Loucy (cell line): ENCODE results near the gene ACBD5.
"Not testable (repeated sequence)": the region's sequence is repeated elsewhere in the genome, so short reads cannot be mapped to it uniquely, and the experiment has no call there.

Experiments
- EZH2phosphoT487 ChIP-seq: fragments of 200-600 bp; IDR thresholded peaks from 2 replicates; pipeline ENCODE4 v1.6.1; 2018; ENCODE audit warnings: antibody characterized with exemption, mild to moderate bottlenecking, moderate library complexity, borderline replicate concordance
- TF ChIP-seq, protein P1 (sequence below): fragments of 200-600 bp; sonication (generic); conservative IDR thresholded peaks from 2 replicates; pipeline ENCODE4 v1.5.1; 2014; ENCODE audit warnings: mild to moderate bottlenecking, antibody characterized with exemption, low read length

DNA sequence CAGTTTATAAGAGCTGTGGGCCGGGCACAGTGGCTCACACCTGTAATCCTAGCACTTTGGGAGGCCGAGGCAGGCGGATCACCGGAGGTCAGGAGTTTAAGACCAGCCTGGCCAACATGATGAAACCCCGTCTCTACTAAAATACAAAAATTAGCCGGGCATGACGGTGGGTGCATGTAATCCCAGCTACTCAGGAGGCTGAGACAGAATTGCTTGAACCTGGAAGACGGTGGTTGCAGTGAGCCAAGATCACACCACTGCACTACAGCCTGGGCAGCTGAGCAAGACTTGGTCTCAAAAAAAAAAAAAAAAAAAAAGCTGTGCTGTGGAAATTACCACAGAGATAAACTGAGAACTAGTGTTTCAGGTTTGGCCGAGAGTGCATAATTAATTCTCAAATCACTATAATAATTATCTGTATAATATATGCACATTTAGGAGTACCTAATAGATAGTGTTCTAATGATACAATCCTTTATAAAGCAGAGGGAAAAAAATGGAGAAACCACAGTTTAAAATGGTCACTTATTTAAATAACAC lies 3.9 kb downstream of the ACBD5 start:
- TF ChIP-seq, protein P1, sequence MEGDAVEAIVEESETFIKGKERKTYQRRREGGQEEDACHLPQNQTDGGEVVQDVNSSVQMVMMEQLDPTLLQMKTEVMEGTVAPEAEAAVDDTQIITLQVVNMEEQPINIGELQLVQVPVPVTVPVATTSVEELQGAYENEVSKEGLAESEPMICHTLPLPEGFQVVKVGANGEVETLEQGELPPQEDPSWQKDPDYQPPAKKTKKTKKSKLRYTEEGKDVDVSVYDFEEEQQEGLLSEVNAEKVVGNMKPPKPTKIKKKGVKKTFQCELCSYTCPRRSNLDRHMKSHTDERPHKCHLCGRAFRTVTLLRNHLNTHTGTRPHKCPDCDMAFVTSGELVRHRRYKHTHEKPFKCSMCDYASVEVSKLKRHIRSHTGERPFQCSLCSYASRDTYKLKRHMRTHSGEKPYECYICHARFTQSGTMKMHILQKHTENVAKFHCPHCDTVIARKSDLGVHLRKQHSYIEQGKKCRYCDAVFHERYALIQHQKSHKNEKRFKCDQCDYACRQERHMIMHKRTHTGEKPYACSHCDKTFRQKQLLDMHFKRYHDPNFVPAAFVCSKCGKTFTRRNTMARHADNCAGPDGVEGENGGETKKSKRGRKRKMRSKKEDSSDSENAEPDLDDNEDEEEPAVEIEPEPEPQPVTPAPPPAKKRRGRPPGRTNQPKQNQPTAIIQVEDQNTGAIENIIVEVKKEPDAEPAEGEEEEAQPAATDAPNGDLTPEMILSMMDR: not testable (repeated sequence)
- TF ChIP-seq EZH2phosphoT487: not testable (repeated sequence)
